SW 1271 (cell line): ENCODE results near the gene CCDC34.
"Not testable (repeated sequence)": the region's sequence is repeated elsewhere in the genome, so short reads cannot be mapped to it uniquely, and the experiment has no call there.

Experiments
- DNase-seq, 2 experiments: peaks; one replicate each; lab custom pipeline; 2025; lab: John Stamatoyannopoulos, UW

Gene CCDC34

GRCh38 chr11:27321340-27321739, 41.7 kb downstream of the CCDC34 start:
- not testable (repeated sequence) for DNase-seq

DNA sequence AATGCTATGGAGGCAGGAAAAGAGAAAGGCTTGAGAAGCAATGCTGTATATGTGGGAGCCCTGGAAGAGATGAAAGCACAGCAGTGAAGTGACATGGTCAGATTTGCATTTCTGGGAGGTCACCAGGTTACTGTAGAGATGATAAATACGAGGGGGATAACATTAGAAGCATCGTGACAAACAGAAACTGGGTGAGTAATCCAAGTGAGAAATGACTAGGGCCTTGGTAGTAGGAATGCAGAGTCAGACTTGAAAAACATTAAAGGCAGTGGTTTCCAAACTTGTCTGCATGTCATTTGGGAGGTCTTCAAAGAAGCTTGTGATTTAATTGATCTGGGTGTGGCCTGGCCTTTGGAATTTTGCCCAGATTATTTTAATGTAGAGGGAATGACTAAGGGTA, 43.9 kb downstream of the CCDC34 start:
- no peak for DNase-seq

DNA sequence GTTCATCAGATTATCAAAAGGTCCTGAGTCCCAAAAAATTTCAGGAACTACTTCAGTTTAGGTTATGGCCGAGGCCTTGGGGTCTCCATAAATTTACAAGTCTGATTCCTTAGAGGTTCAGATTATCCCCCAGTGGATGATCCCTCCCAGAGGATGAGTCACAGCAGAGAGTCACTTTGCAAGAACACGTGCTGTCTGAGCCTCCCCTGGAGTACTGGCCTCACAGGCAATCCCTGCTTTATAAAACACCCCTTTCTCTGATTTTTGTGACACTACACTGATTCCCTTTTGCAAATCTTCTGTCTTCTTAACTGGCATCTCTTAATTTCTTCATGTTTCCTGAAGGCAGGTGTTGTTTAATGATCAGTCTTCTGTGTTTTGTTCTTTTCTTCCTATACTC, 45.3 kb downstream of the CCDC34 start:
- no peak for DNase-seq

GRCh38 chr11:27315836-27316235, 47.2 kb downstream of the CCDC34 start:
- no peak for DNase-seq

GRCh38 chr11:27313157-27313821, 49.7 kb downstream of the CCDC34 start:
- no peak for DNase-seq

DNA sequence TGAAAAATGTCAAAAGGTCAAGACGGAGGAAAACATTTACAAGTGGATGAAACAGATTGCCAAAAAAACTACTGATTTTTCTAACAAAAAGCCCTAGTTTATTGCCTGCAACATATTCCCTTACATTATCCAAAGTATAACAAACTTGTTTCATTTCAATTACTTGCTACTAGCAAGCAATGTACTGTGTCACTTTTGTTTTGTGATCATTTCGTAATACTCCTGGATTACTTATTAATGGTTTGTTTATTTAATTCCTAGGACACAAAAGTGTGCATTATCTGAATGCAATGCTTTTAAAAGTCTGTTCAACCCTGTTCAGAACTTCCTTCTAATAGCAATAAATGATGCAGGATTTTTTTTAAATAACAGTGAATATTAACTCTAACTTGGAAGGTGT, 50.9 kb downstream of the CCDC34 start:
- no peak for DNase-seq

- DNase-seq = no peak
Measured at GRCh38 chr11:27310707-27311106, 52.3 kb downstream of the CCDC34 start.

- DNase-seq = no peak
Measured at GRCh38 chr11:27310182-27310581, 52.8 kb downstream of the CCDC34 start.

DNA sequence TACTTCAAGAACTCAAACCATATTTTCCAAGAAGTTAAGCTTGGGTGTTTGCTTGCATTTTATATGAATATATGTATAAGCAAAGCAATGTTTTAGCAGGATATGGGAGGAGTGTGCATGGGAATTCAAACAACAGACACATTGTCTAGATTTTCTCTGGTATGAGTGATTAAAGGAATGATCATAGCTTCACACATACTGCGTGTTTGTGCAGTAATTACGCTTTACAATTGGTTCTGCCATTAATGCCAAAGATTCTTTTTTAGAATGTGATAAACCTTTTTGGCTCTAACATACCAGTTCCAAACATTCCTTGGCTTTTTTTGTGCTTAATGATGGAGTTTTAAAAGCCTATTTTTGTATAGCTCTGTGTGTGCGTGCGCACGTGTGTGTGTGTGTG, 54.0 kb downstream of the CCDC34 start:
- no peak for DNase-seq

- DNase-seq = no peak
Measured at GRCh38 chr11:27307232-27307631, 55.8 kb downstream of the CCDC34 start.

- DNase-seq = no peak
Measured at GRCh38 chr11:27305751-27306150, 57.3 kb downstream of the CCDC34 start.

DNA sequence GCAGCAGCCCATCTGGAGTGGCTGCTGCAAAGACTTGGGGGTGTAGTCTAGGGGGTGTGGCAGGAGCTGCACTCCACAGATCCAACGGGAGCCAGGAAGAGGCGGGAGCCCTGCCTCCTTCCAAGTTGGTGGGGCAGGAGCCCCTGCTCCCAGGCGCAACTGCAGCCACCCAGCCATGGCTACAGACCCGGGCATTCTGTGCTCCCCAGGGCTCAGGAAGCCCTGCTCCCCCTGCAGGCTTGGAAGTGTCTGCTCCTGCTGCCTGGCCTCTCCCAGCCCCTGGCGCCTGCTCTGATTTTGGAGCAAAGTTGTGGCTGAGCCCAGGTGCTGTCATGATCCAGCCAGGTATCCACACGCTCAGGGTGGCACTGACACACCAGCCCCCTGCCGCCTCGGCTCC, 58.5 kb downstream of the CCDC34 start:
- no peak for DNase-seq

GRCh38 chr11:27303903-27304302, 59.1 kb downstream of the CCDC34 start:
- DNase-seq = no peak

DNA sequence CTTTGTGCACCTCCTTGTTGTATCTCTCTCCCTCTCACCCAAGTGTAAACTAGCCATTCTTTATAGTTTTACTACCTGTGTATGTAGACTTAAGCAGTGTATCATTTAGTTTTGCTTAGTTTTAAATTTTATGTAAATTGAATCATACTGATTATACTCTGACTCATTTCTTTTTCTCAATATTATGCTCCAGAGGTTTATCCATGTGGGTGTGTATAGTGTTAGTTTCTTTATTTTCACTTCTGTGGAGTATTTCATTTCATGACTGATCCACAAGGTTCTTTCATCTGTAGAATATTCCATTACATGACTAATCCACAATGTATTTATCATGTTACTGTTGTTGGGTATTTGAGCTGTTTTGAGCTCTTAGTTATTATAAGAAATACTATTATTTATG, 62.0 kb downstream of the CCDC34 start:
- no peak for DNase-seq

DNA sequence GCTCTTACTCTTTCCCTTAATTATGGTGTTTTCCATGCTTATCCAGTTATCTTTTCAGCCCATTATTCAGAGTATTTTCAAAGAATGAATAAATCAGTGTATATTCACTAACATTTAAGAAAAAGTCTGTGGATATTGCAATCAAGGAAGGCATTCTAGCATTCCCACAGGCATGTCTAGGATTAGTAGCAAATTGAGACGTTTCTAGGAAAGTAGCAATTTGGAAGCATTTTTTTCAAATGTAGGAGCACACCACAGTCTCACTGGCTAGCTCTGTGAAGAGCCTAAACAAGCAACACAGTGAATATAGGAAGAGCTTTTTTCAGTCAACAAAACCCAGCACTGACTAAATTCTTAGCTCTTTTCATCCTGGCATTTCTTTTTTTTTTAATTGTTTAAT, 65.4 kb downstream of the CCDC34 start:
- no peak for DNase-seq

- peak in 1 of 2 experiments; percentile 24 for DNase-seq
Measured at GRCh38 chr11:27296497-27296896, 66.5 kb downstream of the CCDC34 start.

GRCh38 chr11:27295928-27296327, 67.1 kb downstream of the CCDC34 start:
- DNase-seq = no peak

- no peak for DNase-seq
Measured at GRCh38 chr11:27294654-27295053, 68.4 kb downstream of the CCDC34 start.

DNA sequence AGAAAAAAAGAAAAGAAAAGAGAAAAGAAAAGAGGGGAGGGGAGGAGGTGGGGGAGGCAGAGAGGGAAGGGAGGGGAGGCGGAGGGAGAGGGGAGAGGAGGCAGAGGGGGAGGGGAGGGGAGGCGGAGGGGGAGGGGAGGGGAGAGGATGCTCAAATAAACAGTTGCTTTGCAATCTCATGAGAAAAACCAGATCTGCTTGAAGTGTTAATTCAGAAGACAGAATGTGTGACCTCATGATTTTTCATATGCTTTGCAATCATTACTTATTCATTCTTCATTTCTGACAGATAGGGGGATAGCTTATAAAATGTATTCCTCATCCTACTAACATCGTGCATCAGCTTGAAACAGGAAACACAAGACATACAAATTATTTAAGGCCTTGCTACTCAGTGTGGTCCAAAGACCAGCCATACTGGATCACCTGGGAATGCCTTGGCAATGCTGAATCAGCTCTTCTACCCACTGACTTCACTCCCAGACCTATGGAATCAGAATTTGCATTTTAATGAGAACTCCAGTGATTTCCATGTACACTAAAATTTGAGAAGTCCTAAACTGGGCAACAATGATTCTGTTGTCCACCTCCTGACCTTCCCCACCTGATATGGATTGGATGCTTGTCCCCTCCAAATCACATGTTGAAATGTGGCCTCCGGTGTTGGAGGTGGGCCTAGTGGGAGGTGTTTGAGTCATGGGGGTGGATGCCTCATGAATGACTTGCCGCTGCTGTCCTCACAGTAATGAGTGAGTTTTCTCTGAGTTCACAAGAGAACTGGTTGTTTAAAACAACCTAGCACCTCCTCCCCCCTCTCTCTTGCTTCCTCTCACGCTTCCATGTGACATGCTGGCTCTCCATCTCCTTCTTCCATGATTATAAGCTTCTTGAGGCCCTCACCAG, 69.2 kb downstream of the CCDC34 start:
- no peak for DNase-seq

- no peak for DNase-seq
Measured at GRCh38 chr11:27292637-27293010, 70.4 kb downstream of the CCDC34 start.

GRCh38 chr11:27291954-27292636, 70.9 kb downstream of the CCDC34 start:
- no peak for DNase-seq

GRCh38 chr11:27291302-27291889, 71.6 kb downstream of the CCDC34 start:
- no peak for DNase-seq
